Stimulated activated CD4-positive, alpha-beta T cell treated with anti-CD3 and anti-CD28 coated beads, Interleukin-12 subunit alpha, Interleukin-12 subunit beta, amount 100 ng/mL, for 48 hours (primary cell): ENCODE measurements around the gene LRRC8D.
A peak's percentile ranks its signal among the peaks of the same experiment; 100 is the strongest.

Source experiments
- DNase-seq, 3 donors: peaks; one replicate each; pipeline ENCODE4 v3.0.0-alpha.2; 2020; ENCODE audit warnings: low read depth in 2 of 3, low spot score in 1 of 3

LRRC8D gene

GRCh38 chr1:89832496-89833127 lies 11.8 kb downstream of the LRRC8D start:
- no peak for DNase-seq

GRCh38 chr1:89833183-89834082 lies 12.6 kb downstream of the LRRC8D start:
- DNase-seq, result no peak

- no peak for DNase-seq
These were observed 13.4 kb downstream of the LRRC8D start for GRCh38 chr1:89834083-89834704.

GRCh38 chr1:89836252-89837035 lies 15.6 kb downstream of the LRRC8D start:
- no peak for DNase-seq

GRCh38 chr1:89837036-89837481 lies 16.2 kb downstream of the LRRC8D start:
- DNase-seq, result no peak

- DNase-seq, result no peak
These were observed 16.7 kb downstream of the LRRC8D start for GRCh38 chr1:89837510-89837909.

GRCh38 chr1:89839516-89839915 lies 18.7 kb downstream of the LRRC8D start:
- DNase-seq, result no peak

GRCh38 chr1:89841507-89841906 lies 20.7 kb downstream of the LRRC8D start:
- DNase-seq, result no peak

- DNase-seq, result no peak
These were observed 21.9 kb downstream of the LRRC8D start for GRCh38 chr1:89842567-89843272.

- DNase-seq, result peak; percentile 67 to 74 (median 71)
These were observed 22.7 kb downstream of the LRRC8D start for GRCh38 chr1:89843273-89844130.

GRCh38 chr1:89844241-89844807 lies 23.5 kb downstream of the LRRC8D start:
- peak; percentile 25 to 41 (median 26) for DNase-seq

- DNase-seq, result no peak
These were observed 24.0 kb downstream of the LRRC8D start for GRCh38 chr1:89844860-89845259.

GRCh38 chr1:89847191-89847729 lies 26.4 kb downstream of the LRRC8D start:
- no peak for DNase-seq

- DNase-seq, result no peak
These were observed 30.1 kb downstream of the LRRC8D start for GRCh38 chr1:89850844-89851415.

GRCh38 chr1:89854140-89854539 lies 33.3 kb downstream of the LRRC8D start:
- no peak for DNase-seq

GRCh38 chr1:89855413-89856123 lies 34.7 kb downstream of the LRRC8D start:
- DNase-seq, result no peak

- DNase-seq, result no peak
These were observed 42.5 kb downstream of the LRRC8D start for GRCh38 chr1:89863165-89863830.
